ENCODE data around the gene SSH3. TPM values are rescaled to one million over a fixed set of nuclear protein-coding genes. Genes with fewer than 3 reads are reported as not detected.
"Not testable (repeated sequence)": the region's sequence is repeated elsewhere in the genome, so short reads cannot be mapped to it uniquely, and the experiment has no call there.

SSH3 gene
- 2.5 TPM in 2 replicates for total RNA-seq (2014; rRNA removed; shearing (Covaris generic))

GRCh38 chr11:67303132-67303834 lies at the start of gene SSH3:
Gene SSH3 (plus strand): TSS chr11:67303530. CDS start chr11:67303626, 96 bp downstream.
- H3K27ac ChIP-seq = peak within 1 kb of the TSS; percentile 39
- peaks cover 15% of the 10 kb centered on the region for H3K4me1 ChIP-seq
- peaks cover 11% of the 10 kb centered on the region; the same call in 1 of the 2 replicates for H3K36me3 ChIP-seq
- peak in 1 of 2 experiments; percentile 25 for DNase-seq
- H3K27me3 ChIP-seq = no peaks in the 10 kb centered on the region
- no peaks in the 10 kb centered on the region for H3K9me3 ChIP-seq (replicated peaks)
- H3K4me3 ChIP-seq = peak within 1 kb of the TSS; percentile 61

- Histone ChIP-seq H3K27ac (no peak overlapping the region), H3K36me3 (peaks cover 57% of the 10 kb centered on the region), H3K9me3 (replicated peaks) (no peaks in the 10 kb centered on the region), H3K27me3 (no peaks in the 10 kb centered on the region), H3K4me3 (no peak overlapping the region), H3K4me1 (no peaks in the 10 kb centered on the region)
- DNase-seq = no peak
Measured at GRCh38 chr11:67253872-67254624, 49.3 kb upstream of the SSH3 start.

GRCh38 chr11:67254798-67255197 lies 48.5 kb upstream of the SSH3 start:
- Histone ChIP-seq H3K27me3 (no peaks in the 10 kb centered on the region), H3K4me3 (no peak overlapping the region), H3K36me3 (peaks cover 49% of the 10 kb centered on the region), H3K9me3 (replicated peaks) (no peaks in the 10 kb centered on the region), H3K27ac (no peak overlapping the region), H3K4me1 (no peaks in the 10 kb centered on the region)
- DNase-seq = no peak

GRCh38 chr11:67255353-67255752 lies 48.0 kb upstream of the SSH3 start:
- Histone ChIP-seq H3K4me1 (no peaks in the 10 kb centered on the region), H3K9me3 (replicated peaks) (no peaks in the 10 kb centered on the region), H3K27me3 (no peaks in the 10 kb centered on the region), H3K36me3 (peaks cover 45% of the 10 kb centered on the region), H3K27ac (no peak overlapping the region), H3K4me3 (no peak overlapping the region)
- DNase-seq = no peak

GRCh38 chr11:67255864-67256263 lies 47.5 kb upstream of the SSH3 start:
- Histone ChIP-seq H3K9me3 (replicated peaks) (no peaks in the 10 kb centered on the region), H3K36me3 (peaks cover 41% of the 10 kb centered on the region), H3K27me3 (no peaks in the 10 kb centered on the region), H3K4me1 (no peaks in the 10 kb centered on the region), H3K4me3 (no peak overlapping the region), H3K27ac (no peak overlapping the region)
- no peak for DNase-seq

GRCh38 chr11:67256477-67257135 lies 46.7 kb upstream of the SSH3 start:
- H3K36me3 ChIP-seq = peaks cover 34% of the 10 kb centered on the region
- no peaks in the 10 kb centered on the region for H3K9me3 ChIP-seq (replicated peaks)
- no peak overlapping the region for H3K4me3 ChIP-seq
- no peak overlapping the region for H3K27ac ChIP-seq
- DNase-seq = no peak
- H3K27me3 ChIP-seq = no peaks in the 10 kb centered on the region
- H3K4me1 ChIP-seq = no peaks in the 10 kb centered on the region

DNA sequence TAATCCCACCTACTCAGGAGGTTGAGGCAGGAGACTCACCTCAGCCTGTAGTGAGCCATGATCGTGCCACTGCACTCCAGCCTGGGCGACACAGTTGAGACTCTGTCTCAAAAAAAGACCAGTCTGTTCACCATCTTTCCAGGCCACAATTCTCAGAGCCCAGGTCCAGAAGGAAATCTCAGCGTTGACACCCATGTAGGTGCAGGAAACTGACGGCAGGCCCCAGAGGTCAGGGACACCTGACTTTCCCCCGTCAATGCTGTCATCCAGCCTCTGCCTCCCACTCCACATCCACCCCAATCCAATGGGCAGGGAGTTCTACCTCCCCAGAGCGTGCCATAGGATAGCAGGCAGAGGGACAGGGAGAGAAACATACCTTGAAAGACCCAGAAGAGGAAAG lies 42.9 kb upstream of the SSH3 start:
- H3K4me3 ChIP-seq = no peak overlapping the region
- no peak for DNase-seq
- no peaks in the 10 kb centered on the region for H3K9me3 ChIP-seq (replicated peaks)
- peaks cover 2% of the 10 kb centered on the region; the same call in 1 of the 2 replicates for H3K4me1 ChIP-seq
- peaks cover 6% of the 10 kb centered on the region; the same call in 1 of the 2 replicates for H3K36me3 ChIP-seq
- no peaks in the 10 kb centered on the region for H3K27me3 ChIP-seq
- H3K27ac ChIP-seq = no peak overlapping the region

DNA sequence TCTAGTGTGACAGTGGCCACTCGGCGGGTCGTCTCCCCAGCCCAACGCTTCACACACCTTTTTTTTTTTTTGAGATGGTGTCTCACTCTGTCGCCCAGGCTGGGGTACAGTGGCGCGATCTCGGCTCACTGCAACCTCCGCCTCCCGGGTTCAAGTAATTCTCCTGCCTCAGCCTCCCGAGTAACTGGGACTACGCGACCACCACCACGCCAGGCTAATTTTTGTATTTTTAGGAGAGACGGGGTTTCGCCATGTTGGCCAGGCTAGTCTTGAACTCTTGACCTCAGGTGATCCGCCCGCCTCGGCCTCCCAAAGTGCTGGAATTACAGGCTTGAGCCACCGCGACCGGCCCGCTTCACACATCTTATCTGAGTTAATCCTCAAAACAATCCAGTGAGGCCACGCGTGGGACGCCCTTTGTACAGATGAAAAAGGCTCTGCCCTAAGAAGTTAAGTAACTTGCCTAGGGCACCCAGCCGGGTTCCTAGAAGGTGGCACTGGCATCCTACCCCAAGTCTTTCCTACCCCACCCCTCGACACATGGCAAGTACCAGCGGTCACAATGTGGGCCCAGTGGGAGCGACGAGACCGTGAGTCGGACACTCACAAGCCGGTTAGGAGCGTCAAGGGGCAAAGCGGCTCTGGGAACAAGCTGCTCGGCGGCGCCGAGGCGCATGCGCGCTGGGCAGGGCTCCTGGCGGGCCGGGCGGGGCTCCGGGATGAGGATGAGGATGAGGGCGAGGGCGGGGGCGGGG lies 42.3 kb upstream of the SSH3 start:
- H3K4me1 ChIP-seq; H3K27ac ChIP-seq; H3K27me3 ChIP-seq; H3K36me3 ChIP-seq; H3K9me3 ChIP-seq (replicated peaks): not testable (repeated sequence)
- peak overlapping the region; percentile 56 for H3K4me3 ChIP-seq
- DNase-seq = peak; percentile 63 to 70

DNA sequence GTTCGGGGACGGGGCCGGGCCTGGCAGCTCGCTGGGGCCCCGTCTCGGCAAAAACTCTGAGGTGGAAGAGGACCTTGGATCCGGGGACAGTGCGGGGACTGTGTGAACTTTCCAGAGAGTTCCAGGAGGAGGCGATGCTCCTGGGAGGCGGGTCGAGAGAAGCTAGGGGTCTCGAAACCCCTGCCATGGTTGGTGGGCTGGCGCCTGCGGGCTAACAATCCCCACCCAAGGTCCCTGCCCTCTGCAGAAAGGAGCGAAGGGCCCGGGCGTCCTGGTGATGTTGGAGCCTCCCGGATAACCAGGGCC lies 41.7 kb upstream of the SSH3 start:
- Histone ChIP-seq H3K27ac (no peak overlapping the region), H3K36me3 (peaks cover 4% of the 10 kb centered on the region; the same call in 1 of the 2 replicates), H3K4me1 (peaks cover 2% of the 10 kb centered on the region; the same call in 1 of the 2 replicates), H3K4me3 (peak overlapping the region; percentile 56), H3K27me3 (no peaks in the 10 kb centered on the region), H3K9me3 (replicated peaks) (no peaks in the 10 kb centered on the region)
- no peak for DNase-seq

DNA sequence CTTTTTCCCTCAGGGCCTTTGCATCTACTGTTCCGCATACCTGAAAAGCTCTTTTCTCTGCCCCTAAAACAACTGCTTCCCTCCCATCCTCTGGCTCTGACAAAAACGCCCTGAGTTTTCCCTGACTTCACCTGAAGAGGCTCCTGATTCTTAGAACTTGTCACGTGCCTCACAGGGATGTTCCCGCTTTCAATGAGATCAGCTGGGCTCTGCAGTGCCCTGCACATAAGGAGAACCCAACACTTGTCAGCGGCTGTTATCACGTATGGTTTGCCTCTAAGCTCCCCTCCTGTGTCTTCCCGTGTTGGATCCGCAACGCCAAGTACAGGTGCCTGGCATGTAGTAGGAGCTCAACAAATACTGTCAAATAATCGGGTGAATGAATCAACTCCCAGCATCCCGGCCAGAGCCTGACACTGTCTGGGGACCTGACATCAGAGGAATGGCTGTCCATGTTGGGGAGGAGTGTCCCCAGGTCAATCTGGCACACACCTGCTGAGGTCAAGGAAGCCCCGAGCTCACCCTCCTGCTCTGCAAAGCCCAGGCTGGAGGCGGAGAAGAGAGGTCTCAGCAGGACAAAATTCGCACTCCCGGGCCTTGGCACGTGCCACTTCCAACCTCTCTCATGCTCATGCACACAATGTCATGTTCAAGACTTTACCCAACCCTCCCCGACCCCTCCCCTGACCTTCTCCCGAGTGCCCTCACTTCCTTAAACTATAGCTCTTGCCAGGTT lies 41.2 kb upstream of the SSH3 start:
- Histone ChIP-seq H3K4me1 (peaks cover 2% of the 10 kb centered on the region; the same call in 1 of the 2 replicates), H3K36me3 (no peaks in the 10 kb centered on the region), H3K27ac (no peak overlapping the region), H3K4me3 (peak overlapping the region; percentile 56), H3K9me3 (replicated peaks) (no peaks in the 10 kb centered on the region), H3K27me3 (no peaks in the 10 kb centered on the region)
- peak in 1 of 2 experiments; percentile 19 for DNase-seq

GRCh38 chr11:67262731-67263675 lies 40.3 kb upstream of the SSH3 start:
- Histone ChIP-seq H3K4me3 (no peak overlapping the region), H3K4me1 (peaks cover 2% of the 10 kb centered on the region; the same call in 1 of the 2 replicates), H3K27me3 (no peaks in the 10 kb centered on the region), H3K36me3 (peaks cover 1% of the 10 kb centered on the region; the same call in 1 of the 2 replicates), H3K9me3 (replicated peaks) (no peaks in the 10 kb centered on the region), H3K27ac (no peak overlapping the region)
- peak; percentile 78 to 86 for DNase-seq

DNA sequence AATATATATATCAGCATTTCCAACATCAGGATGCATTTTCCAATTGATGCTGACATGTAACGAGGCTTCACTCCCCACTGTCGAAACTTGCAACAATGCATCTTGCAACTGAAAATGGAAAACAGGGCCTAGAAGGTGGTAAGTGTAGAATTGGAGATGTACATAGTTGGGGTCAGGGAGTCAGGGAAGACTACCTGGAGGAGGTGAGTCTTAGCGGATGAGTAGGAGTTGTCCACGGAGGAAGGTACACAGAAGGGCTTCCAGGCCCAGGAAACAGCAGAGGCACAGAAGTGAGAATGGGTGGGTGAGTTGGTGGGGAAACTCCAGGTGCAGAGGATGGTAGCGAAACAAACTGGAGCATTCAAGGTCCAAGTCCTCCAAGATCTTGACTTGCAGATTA lies 39.1 kb upstream of the SSH3 start:
- no peaks in the 10 kb centered on the region for H3K9me3 ChIP-seq (replicated peaks)
- peaks cover 2% of the 10 kb centered on the region; the same call in 1 of the 2 replicates for H3K4me1 ChIP-seq
- H3K27me3 ChIP-seq = no peaks in the 10 kb centered on the region
- no peak overlapping the region for H3K27ac ChIP-seq
- DNase-seq = no peak
- H3K4me3 ChIP-seq = no peak overlapping the region
- H3K36me3 ChIP-seq = peaks cover 7% of the 10 kb centered on the region
